ENCODE results near the gene NRCAM. TPM values are rescaled to one million over a fixed set of nuclear protein-coding genes. Genes with fewer than 3 reads are reported as not detected.
"Not testable (repeated sequence)": the region's sequence is repeated elsewhere in the genome, so short reads cannot be mapped to it uniquely, and the experiment has no call there.

Gene NRCAM
- total and polyA plus RNA-seq, 10 of the 15 experiments (the other 5 are each of a cell fraction or from before 2014, with no cell fraction given): 0.30 to 2.0 (median 1.0) TPM

DNA sequence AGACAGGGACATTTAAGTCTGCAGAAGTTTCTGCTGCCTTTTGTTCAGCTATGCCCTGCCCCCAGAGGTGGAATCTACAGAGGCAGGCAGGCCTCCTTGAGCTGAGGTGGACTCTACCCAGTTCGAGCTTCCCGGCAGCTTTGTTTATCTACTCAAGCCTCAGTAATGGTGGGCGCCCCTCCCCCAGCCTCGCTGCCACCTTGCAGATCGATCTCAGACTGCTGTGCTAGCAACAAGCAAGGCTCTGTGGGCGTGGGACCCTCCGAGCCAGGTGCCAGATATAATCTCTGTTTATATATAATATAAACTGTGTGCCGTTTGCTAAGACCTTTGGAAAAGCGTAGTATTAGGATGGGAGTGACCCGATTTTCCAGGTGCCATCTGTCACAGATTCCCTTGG is 63.1 kb downstream of the NRCAM start:
- POLR2A ChIA-PET; BruUV-seq (replicated peaks); H3K27me3 ChIP-seq (replicated peaks in 1 of 2; ENCODE audit: control insufficient read depth in 2 of 2, insufficient read depth in 2 of 2, low read length in 1 of 2); H3K4me3 ChIP-seq; SMC1A ChIA-PET (ENCODE audit: uncharacterized antibody, unreplicated experiment); H3K27ac ChIP-seq (ENCODE audit: control insufficient read depth, insufficient read depth); H3K36me3 ChIP-seq (ENCODE audit: control insufficient read depth in 2 of 2, insufficient read depth in 2 of 2, low read length in 1 of 2); FAIRE-seq; in situ Hi-C loops (cut with MboI); ATAC-seq; DNase-seq (ENCODE audit: low read depth, low spot score); RAD21 ChIA-PET (ENCODE audit: unreplicated experiment); H4K20me1 ChIP-seq (ENCODE audit: control insufficient read depth, insufficient read depth); H3K9me3 ChIP-seq (replicated peaks; ENCODE audit: control insufficient read depth, insufficient read depth, low read length); H2AFZ ChIP-seq (ENCODE audit: control insufficient read depth, low read depth, low read length); H3K4me2 ChIP-seq (ENCODE audit: control insufficient read depth, insufficient read depth); H3K79me2 ChIP-seq (ENCODE audit: control insufficient read depth, insufficient read depth, low read length); intact Hi-C loops (cut with micrococcal nuclease; ENCODE audit: unreplicated experiment); H3K9ac ChIP-seq (ENCODE audit: control insufficient read depth, insufficient read depth, low read length); H3K4me1 ChIP-seq (ENCODE audit: control insufficient read depth, insufficient read depth, low read length): not testable (repeated sequence)
- WGBS (ENCODE audit: insufficient coverage, insufficient replicate concordance, low lambda C conversion rate, missing lambda C conversion rate): 52% methylated on average over 10 of the region's 10 CpGs
- CTCF ChIA-PET: interaction anchor here (1.1 kb wide), 1 partner anchor 127 kb away, joined by 4 read pairs; no protein-coding TSS in a partner anchor

DNA sequence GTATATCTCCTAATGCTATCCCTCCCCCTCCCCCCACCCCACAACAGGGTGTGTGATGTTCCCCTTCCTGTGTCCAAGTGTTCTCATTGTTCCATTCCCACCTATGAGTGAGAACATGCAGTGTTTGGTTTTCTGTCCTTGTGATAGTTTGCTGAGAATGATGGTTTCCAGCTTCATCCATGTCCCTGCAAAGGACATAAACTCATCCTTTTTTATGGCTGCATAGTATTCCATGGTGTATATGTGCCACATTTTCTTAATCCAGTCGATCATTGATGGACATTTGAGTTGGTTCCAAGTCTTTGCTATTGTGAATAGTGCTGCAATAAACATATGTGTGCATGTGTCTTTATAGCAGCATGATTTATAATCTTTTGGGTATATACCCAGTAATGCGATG is 68.5 kb downstream of the NRCAM start:
- BruUV-seq (replicated peaks); ATAC-seq; H4K20me1 ChIP-seq (ENCODE audit: control insufficient read depth, insufficient read depth); FAIRE-seq; H3K9me3 ChIP-seq (replicated peaks; ENCODE audit: control insufficient read depth, insufficient read depth, low read length); H3K4me3 ChIP-seq; H3K27ac ChIP-seq (ENCODE audit: control insufficient read depth, insufficient read depth); H3K36me3 ChIP-seq (ENCODE audit: control insufficient read depth in 2 of 2, insufficient read depth in 2 of 2, low read length in 1 of 2); RAD21 ChIA-PET (ENCODE audit: unreplicated experiment); in situ Hi-C loops (cut with MboI); intact Hi-C loops (cut with micrococcal nuclease; ENCODE audit: unreplicated experiment); SMC1A ChIA-PET (ENCODE audit: uncharacterized antibody, unreplicated experiment); CTCF ChIA-PET; H3K79me2 ChIP-seq (ENCODE audit: control insufficient read depth, insufficient read depth, low read length); H3K9ac ChIP-seq (ENCODE audit: control insufficient read depth, insufficient read depth, low read length); H2AFZ ChIP-seq (ENCODE audit: control insufficient read depth, low read depth, low read length); H3K27me3 ChIP-seq (replicated peaks in 1 of 2; ENCODE audit: control insufficient read depth in 2 of 2, insufficient read depth in 2 of 2, low read length in 1 of 2); DNase-seq (ENCODE audit: low read depth, low spot score); H3K4me2 ChIP-seq (ENCODE audit: control insufficient read depth, insufficient read depth); H3K4me1 ChIP-seq (ENCODE audit: control insufficient read depth, insufficient read depth, low read length); POLR2A ChIA-PET: not testable (repeated sequence)
- WGBS (ENCODE audit: insufficient coverage, insufficient replicate concordance, low lambda C conversion rate, missing lambda C conversion rate): 27% methylated on average over 2 of the region's 2 CpGs
